ENCODE results near the gene DLG2. TPM values are rescaled to one million over a fixed set of nuclear protein-coding genes. Genes with fewer than 3 reads are reported as not detected.

The DLG2 gene
- total RNA-seq, 4 donors from 2014 or later = 11.0 to 34.2 (median 19.8) TPM

- no peak overlapping the region for H3K4me3 ChIP-seq
- TF ChIP-seq EP300 (IDR thresholded peaks at IDR 0.05) (no peak), POLR2AphosphoS5 (IDR thresholded peaks at IDR 0.05) (no peak), CTCF (IDR thresholded peaks at IDR 0.05) (no peak), POLR2A (IDR thresholded peaks at IDR 0.05) (no peak)
- H3K27me3 ChIP-seq = no peaks in the 10 kb centered on the region
- ATAC-seq = no peak
- H3K36me3 ChIP-seq = no peaks in the 10 kb centered on the region
- no peak overlapping the region for H3K27ac ChIP-seq
- WGBS, 2 donors (ENCODE audit: low coverage in 1 of 2) = 83 to 100% methylated on average over 3 to 6 of the region's 8 CpGs
- H3K4me1 ChIP-seq = no peaks in the 10 kb centered on the region
- H3K9me3 ChIP-seq = no peaks in the 10 kb centered on the region
These were observed 1933.7 kb downstream of the DLG2 start for GRCh38 chr11:83693306-83693992.

GRCh38 chr11:83692675-83693074 is 1934.5 kb downstream of the DLG2 start:
- Histone ChIP-seq H3K36me3 (no peaks in the 10 kb centered on the region), H3K27ac (no peak overlapping the region), H3K9me3 (no peaks in the 10 kb centered on the region), H3K27me3 (no peaks in the 10 kb centered on the region), H3K4me1 (no peaks in the 10 kb centered on the region), H3K4me3 (no peak overlapping the region)
- TF ChIP-seq CTCF (IDR thresholded peaks at IDR 0.05) (no peak), EP300 (IDR thresholded peaks at IDR 0.05) (no peak), POLR2A (IDR thresholded peaks at IDR 0.05) (no peak), POLR2AphosphoS5 (IDR thresholded peaks at IDR 0.05) (no peak)
- 43 to 45% methylated on average over 1 of the region's 1 CpG for WGBS, 2 donors (ENCODE audit: low coverage in 1 of 2)
- ATAC-seq = no peak

- H3K4me1 ChIP-seq = no peaks in the 10 kb centered on the region
- H3K9me3 ChIP-seq = no peaks in the 10 kb centered on the region
- no peak overlapping the region for H3K4me3 ChIP-seq
- no peaks in the 10 kb centered on the region for H3K36me3 ChIP-seq
- WGBS, 2 donors (ENCODE audit: low coverage in 1 of 2) = 10 to 12% methylated on average over 9 of the region's 9 CpGs
- H3K27ac ChIP-seq = no peak overlapping the region
- peak; percentile 51 for ATAC-seq
- TF ChIP-seq CTCF (IDR thresholded peaks at IDR 0.05) = no peak
- no peak for TF ChIP-seq POLR2AphosphoS5 (IDR thresholded peaks at IDR 0.05)
- TF ChIP-seq EP300 (IDR thresholded peaks at IDR 0.05) = no peak
- TF ChIP-seq POLR2A (IDR thresholded peaks at IDR 0.05) = no peak
- H3K27me3 ChIP-seq = no peaks in the 10 kb centered on the region
These were observed 1935.6 kb downstream of the DLG2 start for GRCh38 chr11:83691451-83691950.

- Histone ChIP-seq H3K4me1 (no peaks in the 10 kb centered on the region), H3K9me3 (no peaks in the 10 kb centered on the region), H3K4me3 (no peak overlapping the region), H3K27ac (no peak overlapping the region), H3K27me3 (no peaks in the 10 kb centered on the region), H3K36me3 (no peaks in the 10 kb centered on the region)
- TF ChIP-seq POLR2AphosphoS5 (IDR thresholded peaks at IDR 0.05) (no peak), EP300 (IDR thresholded peaks at IDR 0.05) (no peak), CTCF (IDR thresholded peaks at IDR 0.05) (no peak)
- no peak for ATAC-seq
- 80 to 84% methylated on average over 1 of the region's 1 CpG for WGBS, 2 donors (ENCODE audit: low coverage in 1 of 2)
These were observed 1937.9 kb downstream of the DLG2 start for GRCh38 chr11:83689144-83689780.

- WGBS, 2 donors (ENCODE audit: low coverage in 1 of 2) = 95 to 98% methylated on average over 4 of the region's 5 CpGs
- Histone ChIP-seq H3K4me3 (no peak overlapping the region), H3K9me3 (no peaks in the 10 kb centered on the region), H3K27me3 (no peaks in the 10 kb centered on the region), H3K4me1 (no peaks in the 10 kb centered on the region), H3K36me3 (no peaks in the 10 kb centered on the region), H3K27ac (no peak overlapping the region)
- TF ChIP-seq POLR2AphosphoS5 (IDR thresholded peaks at IDR 0.05) = no peak
- no peak for TF ChIP-seq POLR2A (IDR thresholded peaks at IDR 0.05)
- no peak for ATAC-seq
These were observed 1939.4 kb downstream of the DLG2 start for GRCh38 chr11:83687787-83688186.
